ENCODE measurements around the gene CCR5AS.

CCR5AS gene

GRCh38 chr3:46375218-46375617, 31.6 kb downstream of the CCR5AS start:
- H3K36me3 ChIP-seq (ENCODE audit: control insufficient read depth in 2 of 3, insufficient read depth in 3 of 3, low read length in 3 of 3), result no peaks in the 10 kb centered on the region
- no peaks in the 10 kb centered on the region for H3K27me3 ChIP-seq (ENCODE audit: control insufficient read depth, insufficient read depth, low read length)
- intact Hi-C loops (cut with DNase I), result loop anchor here (10.0 kb wide), 2 partner anchors 290 to 430 kb away; partner anchors contain the start of gene CXCR6
- H3K4me1 ChIP-seq (ENCODE audit: control insufficient read depth in 2 of 3, insufficient read depth in 2 of 3, low read depth in 1 of 3, low read length in 3 of 3), result no peaks in the 10 kb centered on the region
- no peak overlapping the region for H3K27ac ChIP-seq (ENCODE audit: low read depth in 2 of 2, low read length in 2 of 2)
- no peak overlapping the region for H3K9ac ChIP-seq (ENCODE audit: low read length in 3 of 3)
- DNase-seq (no peak), FAIRE-seq (no peak)
- H3K4me3 ChIP-seq (ENCODE audit: low read length in 3 of 3), result no peak overlapping the region
- no peaks in the 10 kb centered on the region for H3K9me3 ChIP-seq (ENCODE audit: control insufficient read depth in 2 of 3, insufficient read depth in 1 of 3, low read length in 3 of 3)
- TF ChIP-seq, protein P1, sequence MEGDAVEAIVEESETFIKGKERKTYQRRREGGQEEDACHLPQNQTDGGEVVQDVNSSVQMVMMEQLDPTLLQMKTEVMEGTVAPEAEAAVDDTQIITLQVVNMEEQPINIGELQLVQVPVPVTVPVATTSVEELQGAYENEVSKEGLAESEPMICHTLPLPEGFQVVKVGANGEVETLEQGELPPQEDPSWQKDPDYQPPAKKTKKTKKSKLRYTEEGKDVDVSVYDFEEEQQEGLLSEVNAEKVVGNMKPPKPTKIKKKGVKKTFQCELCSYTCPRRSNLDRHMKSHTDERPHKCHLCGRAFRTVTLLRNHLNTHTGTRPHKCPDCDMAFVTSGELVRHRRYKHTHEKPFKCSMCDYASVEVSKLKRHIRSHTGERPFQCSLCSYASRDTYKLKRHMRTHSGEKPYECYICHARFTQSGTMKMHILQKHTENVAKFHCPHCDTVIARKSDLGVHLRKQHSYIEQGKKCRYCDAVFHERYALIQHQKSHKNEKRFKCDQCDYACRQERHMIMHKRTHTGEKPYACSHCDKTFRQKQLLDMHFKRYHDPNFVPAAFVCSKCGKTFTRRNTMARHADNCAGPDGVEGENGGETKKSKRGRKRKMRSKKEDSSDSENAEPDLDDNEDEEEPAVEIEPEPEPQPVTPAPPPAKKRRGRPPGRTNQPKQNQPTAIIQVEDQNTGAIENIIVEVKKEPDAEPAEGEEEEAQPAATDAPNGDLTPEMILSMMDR (IDR thresholded peaks at IDR 0.05; ENCODE audit: borderline replicate concordance, extremely low read depth, insufficient read depth), result no peak

- intact Hi-C loops (cut with DNase I), result loop anchor here (10.0 kb wide), 2 partner anchors 290 to 430 kb away; partner anchors contain the start of gene CXCR6
- no peaks in the 10 kb centered on the region for H3K4me1 ChIP-seq (ENCODE audit: control insufficient read depth in 2 of 3, insufficient read depth in 2 of 3, low read depth in 1 of 3, low read length in 3 of 3)
Measured at GRCh38 chr3:46374755-46375154, 32.1 kb downstream of the CCR5AS start.

GRCh38 chr3:46372492-46373359, 34.1 kb downstream of the CCR5AS start:
- Histone ChIP-seq H3K4me1 (ENCODE audit: control insufficient read depth in 2 of 3, insufficient read depth in 2 of 3, low read depth in 1 of 3, low read length in 3 of 3) (no peaks in the 10 kb centered on the region), H3K9me3 (ENCODE audit: control insufficient read depth in 2 of 3, insufficient read depth in 1 of 3, low read length in 3 of 3) (no peaks in the 10 kb centered on the region), H3K36me3 (ENCODE audit: control insufficient read depth in 2 of 3, insufficient read depth in 3 of 3, low read length in 3 of 3) (no peaks in the 10 kb centered on the region), H3K4me3 (ENCODE audit: low read length in 3 of 3) (no peak overlapping the region), H3K27me3 (ENCODE audit: control insufficient read depth, insufficient read depth, low read length) (no peaks in the 10 kb centered on the region), H3K27ac (ENCODE audit: low read depth in 2 of 2, low read length in 2 of 2) (no peak overlapping the region), H3K9ac (ENCODE audit: low read length in 3 of 3) (no peak overlapping the region)
- intact Hi-C loops (cut with DNase I), result loop anchor here (10.0 kb wide), 2 partner anchors 288 to 428 kb away; partner anchors contain the start of gene CXCR6
- FAIRE-seq (no peak), DNase-seq (peak in 1 of 5 donors; percentile 34)
- TF ChIP-seq, protein P1 (IDR thresholded peaks at IDR 0.05; ENCODE audit: borderline replicate concordance, extremely low read depth, insufficient read depth), result peak; percentile 51

More at GRCh38 chr3:46374755-46375154, 32.1 kb downstream of the CCR5AS start:
- H3K9me3 ChIP-seq (ENCODE audit: control insufficient read depth in 2 of 3, insufficient read depth in 1 of 3, low read length in 3 of 3), result no peaks in the 10 kb centered on the region
- H3K27me3 ChIP-seq (ENCODE audit: control insufficient read depth, insufficient read depth, low read length), result no peaks in the 10 kb centered on the region
- DNase-seq, result no peak
- H3K4me3 ChIP-seq (ENCODE audit: low read length in 3 of 3), result no peak overlapping the region
- TF ChIP-seq, protein P1 (IDR thresholded peaks at IDR 0.05; ENCODE audit: borderline replicate concordance, extremely low read depth, insufficient read depth), result no peak
- no peak for FAIRE-seq
- H3K36me3 ChIP-seq (ENCODE audit: control insufficient read depth in 2 of 3, insufficient read depth in 3 of 3, low read length in 3 of 3), result no peaks in the 10 kb centered on the region
- no peak overlapping the region for H3K27ac ChIP-seq (ENCODE audit: low read depth in 2 of 2, low read length in 2 of 2)
- no peak overlapping the region for H3K9ac ChIP-seq (ENCODE audit: low read length in 3 of 3)

Data from kidney (tissue), 13 donors.